Measurements from ENCODE around the gene DNAJC9.

The DNAJC9 gene

DNA sequence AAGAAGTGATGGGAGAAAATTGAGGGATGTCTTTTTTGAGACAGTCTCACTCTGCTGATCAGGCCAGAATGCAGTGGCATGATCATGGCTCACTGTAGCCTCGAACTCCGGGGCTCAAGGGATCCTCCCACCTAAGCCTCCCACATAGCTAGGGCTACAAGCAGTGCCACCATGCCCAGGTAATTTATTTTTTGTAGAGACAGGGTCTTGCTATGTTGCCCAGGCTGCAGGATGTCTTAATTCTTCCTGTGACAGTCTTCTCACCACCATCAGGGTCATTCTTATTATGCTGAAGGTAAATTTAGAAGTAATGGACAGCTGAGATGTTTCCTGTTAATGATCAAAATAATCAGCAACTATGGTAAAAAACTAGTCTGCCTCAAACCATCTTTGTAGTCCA, 7.1 kb downstream of the DNAJC9 start:
- TF ChIP-seq, protein P1, sequence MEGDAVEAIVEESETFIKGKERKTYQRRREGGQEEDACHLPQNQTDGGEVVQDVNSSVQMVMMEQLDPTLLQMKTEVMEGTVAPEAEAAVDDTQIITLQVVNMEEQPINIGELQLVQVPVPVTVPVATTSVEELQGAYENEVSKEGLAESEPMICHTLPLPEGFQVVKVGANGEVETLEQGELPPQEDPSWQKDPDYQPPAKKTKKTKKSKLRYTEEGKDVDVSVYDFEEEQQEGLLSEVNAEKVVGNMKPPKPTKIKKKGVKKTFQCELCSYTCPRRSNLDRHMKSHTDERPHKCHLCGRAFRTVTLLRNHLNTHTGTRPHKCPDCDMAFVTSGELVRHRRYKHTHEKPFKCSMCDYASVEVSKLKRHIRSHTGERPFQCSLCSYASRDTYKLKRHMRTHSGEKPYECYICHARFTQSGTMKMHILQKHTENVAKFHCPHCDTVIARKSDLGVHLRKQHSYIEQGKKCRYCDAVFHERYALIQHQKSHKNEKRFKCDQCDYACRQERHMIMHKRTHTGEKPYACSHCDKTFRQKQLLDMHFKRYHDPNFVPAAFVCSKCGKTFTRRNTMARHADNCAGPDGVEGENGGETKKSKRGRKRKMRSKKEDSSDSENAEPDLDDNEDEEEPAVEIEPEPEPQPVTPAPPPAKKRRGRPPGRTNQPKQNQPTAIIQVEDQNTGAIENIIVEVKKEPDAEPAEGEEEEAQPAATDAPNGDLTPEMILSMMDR (conservative IDR thresholded peaks at IDR 0.05; ENCODE audit: control insufficient read depth, insufficient read depth, low read depth, low read length): no peak
- DNase-seq (ENCODE audit: low read depth): no peak
- no peak overlapping the region for H3K4me3 ChIP-seq (ENCODE audit: control insufficient read depth, low read depth, low read length)

- no peak for DNase-seq (ENCODE audit: low read depth)
- TF ChIP-seq, protein P1 (conservative IDR thresholded peaks at IDR 0.05; ENCODE audit: control insufficient read depth, insufficient read depth, low read depth, low read length): no peak
Measured at GRCh38 chr10:73238990-73239566, 8.0 kb downstream of the DNAJC9 start.

GRCh38 chr10:73234695-73235094, 12.4 kb downstream of the DNAJC9 start:
- H3K4me3 ChIP-seq (ENCODE audit: control insufficient read depth, low read depth, low read length): no peak overlapping the region
- DNase-seq (ENCODE audit: low read depth): no peak
- TF ChIP-seq, protein P1 (conservative IDR thresholded peaks at IDR 0.05; ENCODE audit: control insufficient read depth, insufficient read depth, low read depth, low read length): no peak

More at GRCh38 chr10:73238990-73239566, 8.0 kb downstream of the DNAJC9 start:
- no peak overlapping the region for H3K4me3 ChIP-seq (ENCODE audit: control insufficient read depth, low read depth, low read length)

DNA sequence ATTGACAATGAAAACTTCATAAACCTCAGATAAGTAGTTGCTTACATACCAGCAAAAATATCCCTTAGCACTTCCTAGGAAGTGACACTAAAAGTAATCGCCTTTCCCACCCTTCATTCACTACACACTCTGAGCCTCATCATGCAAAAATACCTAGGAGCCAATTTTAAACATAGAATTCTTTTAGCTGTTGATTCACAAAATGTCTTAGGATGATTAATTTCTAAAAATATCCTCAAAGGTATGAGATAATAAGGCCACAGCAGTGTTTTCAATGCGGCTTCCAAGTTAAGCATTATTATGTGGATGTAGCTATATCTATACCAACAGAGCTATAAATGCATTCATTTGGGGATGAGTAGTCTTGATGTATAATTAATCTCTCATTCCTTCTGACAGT, 13.2 kb downstream of the DNAJC9 start:
- DNase-seq (ENCODE audit: low read depth): no peak
- H3K4me3 ChIP-seq (ENCODE audit: control insufficient read depth, low read depth, low read length): no peak overlapping the region
- TF ChIP-seq, protein P1 (conservative IDR thresholded peaks at IDR 0.05; ENCODE audit: control insufficient read depth, insufficient read depth, low read depth, low read length): no peak

DNA sequence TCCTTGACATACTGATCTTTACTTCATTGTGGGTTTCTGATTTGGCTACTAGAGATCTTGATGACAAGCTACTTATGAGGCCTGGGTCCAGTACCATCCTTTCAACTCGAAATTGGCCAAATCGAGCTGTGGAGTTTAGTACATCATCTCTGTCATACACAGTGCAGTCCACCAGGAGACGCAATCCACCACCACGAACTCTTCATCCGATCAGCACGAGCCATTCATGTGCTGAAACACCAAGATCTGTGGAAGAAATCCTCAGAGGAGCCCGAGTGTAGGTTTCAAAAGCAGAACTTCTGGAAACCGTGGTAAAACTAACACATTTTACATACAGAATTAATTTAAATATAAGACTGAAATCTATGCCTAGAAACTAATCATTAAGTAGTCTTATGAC, 14.2 kb downstream of the DNAJC9 start:
- no peak overlapping the region for H3K4me3 ChIP-seq (ENCODE audit: control insufficient read depth, low read depth, low read length)
- peak; percentile 18 for DNase-seq (ENCODE audit: low read depth)
- TF ChIP-seq, protein P1 (conservative IDR thresholded peaks at IDR 0.05; ENCODE audit: control insufficient read depth, insufficient read depth, low read depth, low read length): peak; percentile 20

DNA sequence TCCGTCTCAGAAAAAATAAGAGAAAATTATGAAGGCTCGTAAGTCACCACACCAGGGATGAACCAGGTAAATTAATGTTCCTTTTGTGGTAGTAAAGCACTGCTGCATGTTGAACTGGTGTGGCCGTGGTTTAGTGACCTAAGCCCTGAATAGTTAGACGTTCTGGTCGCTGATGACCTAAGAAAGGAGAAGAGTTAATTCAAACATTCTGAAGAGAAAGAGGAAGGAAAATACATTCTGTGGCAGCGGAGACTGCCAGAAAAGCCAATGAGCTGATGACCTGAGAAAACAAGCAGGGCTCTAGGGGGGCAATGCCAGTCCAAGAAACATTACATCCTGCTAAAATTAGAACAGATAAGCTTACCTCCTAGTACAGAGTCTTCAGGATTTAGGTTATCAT, 17.5 kb downstream of the DNAJC9 start:
- DNase-seq (ENCODE audit: low read depth): no peak
- no peak overlapping the region for H3K4me3 ChIP-seq (ENCODE audit: control insufficient read depth, low read depth, low read length)
- TF ChIP-seq, protein P1 (conservative IDR thresholded peaks at IDR 0.05; ENCODE audit: control insufficient read depth, insufficient read depth, low read depth, low read length): no peak

DNA sequence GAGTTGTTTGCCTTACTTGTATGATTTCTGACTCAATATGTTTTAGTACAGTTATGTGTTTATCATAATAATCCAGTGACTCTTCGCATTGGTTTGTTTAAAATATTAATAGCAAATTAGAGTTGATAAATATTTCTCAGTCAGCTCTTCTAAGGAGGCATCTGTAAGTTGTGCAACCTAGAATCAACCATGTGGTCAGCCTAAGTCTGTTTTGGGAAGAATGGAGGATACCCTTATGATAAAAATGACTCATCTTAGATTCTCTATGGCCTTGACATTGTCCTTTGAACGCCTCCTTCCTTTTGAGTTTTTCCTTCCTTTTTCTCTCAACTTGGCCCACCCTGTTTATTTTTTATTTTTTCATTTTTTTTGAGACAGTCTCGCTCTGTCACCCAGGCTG, 18.8 kb downstream of the DNAJC9 start:
- TF ChIP-seq, protein P1 (conservative IDR thresholded peaks at IDR 0.05; ENCODE audit: control insufficient read depth, insufficient read depth, low read depth, low read length): no peak
- DNase-seq (ENCODE audit: low read depth): peak; percentile 51
- no peak overlapping the region for H3K4me3 ChIP-seq (ENCODE audit: control insufficient read depth, low read depth, low read length)
